GM23248 (cell line): Measurements from ENCODE around the gene C4orf51. TPM values are rescaled to one million over a fixed set of nuclear protein-coding genes. Genes with fewer than 3 reads are reported as not detected.

Experiments
- DNase-seq: peaks from one replicate; pipeline ENCODE4 v3.0.0-alpha.2; 2015
- H2AFZ ChIP-seq: fragments of 200-600 bp; sonication (generic); 2 replicates; pipeline ENCODE4 v1.6.1; 2016; ENCODE audit warnings: antibody characterized with exemption
- H3F3A ChIP-seq: fragments of 200-600 bp; sonication (generic); 2 replicates; pipeline ENCODE4 v1.6.1; 2016; ENCODE audit warnings: mild to moderate bottlenecking, antibody characterized with exemption, mixed run types; ENCODE audit not compliant: insufficient read depth
- H3K27ac ChIP-seq: fragments of 200-600 bp; sonication (generic); 2 replicates; pipeline ENCODE4 v1.5.1; 2016; ENCODE audit warnings: mild to moderate bottlenecking
- H3K27me3 ChIP-seq: fragments of 200-600 bp; sonication (generic); replicated peaks from 2 replicates; pipeline ENCODE4 v1.6.1; 2016; ENCODE audit warnings: mild to moderate bottlenecking; ENCODE audit not compliant: insufficient read depth
- H3K36me3 ChIP-seq: fragments of 200-600 bp; sonication (generic); 2 replicates; pipeline ENCODE4 v1.6.1; 2016; ENCODE audit warnings: low read depth, mild to moderate bottlenecking
- H3K4me1 ChIP-seq: fragments of 200-600 bp; sonication (generic); 2 replicates; pipeline ENCODE4 v1.6.1; 2016; ENCODE audit warnings: mild to moderate bottlenecking; ENCODE audit not compliant: insufficient read depth
- H3K4me2 ChIP-seq: fragments of 200-600 bp; sonication (generic); one replicate; pipeline ENCODE4 v1.6.1; 2016; ENCODE audit warnings: mild to moderate bottlenecking; ENCODE audit not compliant: unreplicated experiment
- H3K4me3 ChIP-seq: fragments of 200-600 bp; sonication (generic); 2 replicates; pipeline ENCODE4 v1.5.1; 2016; ENCODE audit warnings: mild to moderate bottlenecking
- H3K79me2 ChIP-seq: fragments of 200-600 bp; sonication (generic); 2 replicates; pipeline ENCODE4 v1.6.1; 2016; ENCODE audit warnings: mild to moderate bottlenecking; ENCODE audit not compliant: insufficient read depth
- H3K9ac ChIP-seq: fragments of 200-600 bp; sonication (generic); 2 replicates; pipeline ENCODE4 v1.6.1; 2016; ENCODE audit warnings: mild to moderate bottlenecking
- H3K9me2 ChIP-seq: fragments of 200-600 bp; sonication (generic); 2 replicates; pipeline ENCODE4 v1.6.1; 2016; ENCODE audit warnings: mixed run types, mild to moderate bottlenecking, moderate library complexity; ENCODE audit not compliant: insufficient read depth
- H3K9me3 ChIP-seq: fragments of 200-600 bp; sonication (generic); one replicate; pipeline ENCODE4 v1.6.1; 2017; ENCODE audit warnings: low read depth
- H4K20me1 ChIP-seq: fragments of 200-600 bp; sonication (generic); 2 replicates; pipeline ENCODE4 v1.6.0; 2016; ENCODE audit not compliant: insufficient read depth
- EZH2 ChIP-seq: fragments of 200-600 bp; sonication (generic); IDR thresholded peaks from 2 replicates; pipeline ENCODE4 v1.6.1; 2018; ENCODE audit warnings: antibody characterized with exemption, mild to moderate bottlenecking; ENCODE audit not compliant: insufficient read depth, poor library complexity, severe bottlenecking
- EZH2phosphoT487 ChIP-seq: fragments of 200-600 bp; sonication (generic); IDR thresholded peaks from 2 replicates; pipeline ENCODE4 v1.6.1; 2018; ENCODE audit warnings: antibody characterized with exemption, moderate library complexity, mild to moderate bottlenecking, low read depth; ENCODE audit not compliant: insufficient read depth
- WGBS, 2 experiments: methylation state at CpG; one replicate each; pipeline ENCODE4 v1.1.6; 2015 to 2017; ENCODE audit warnings: low lambda C conversion rate in 2 of 2, low coverage in 1 of 2; ENCODE audit errors: missing lambda C conversion rate in 2 of 2; 5-methylcytosine and 5-hydroxymethylcytosine counted together
- in situ Hi-C: fragments of 300-500 bp; cut with MboI; formaldehyde crosslinking; loops from 2 replicates; pipeline ENCODE4 v1.15.0; 2020
- polyA plus RNA-seq: library from polyadenylated mRNA; unstranded; fragments of >200 nt; fragmentation: Nextera tagmentation; extraction: Ambion mirVana; gene quantifications from 2 replicates; pipeline ENCODE4 v1.2.1, GENCODE V29; 2016
- total RNA-seq: library from RNA; depleted of rRNA; stranded (reverse); fragments of >200 nt; shearing (Covaris generic); gene quantifications from 2 replicates; pipeline ENCODE4 v1.2.3, GENCODE V29; 2014

C4orf51 gene
- total and polyA plus RNA-seq, 2 experiments from 2014 or later = not detected

DNA sequence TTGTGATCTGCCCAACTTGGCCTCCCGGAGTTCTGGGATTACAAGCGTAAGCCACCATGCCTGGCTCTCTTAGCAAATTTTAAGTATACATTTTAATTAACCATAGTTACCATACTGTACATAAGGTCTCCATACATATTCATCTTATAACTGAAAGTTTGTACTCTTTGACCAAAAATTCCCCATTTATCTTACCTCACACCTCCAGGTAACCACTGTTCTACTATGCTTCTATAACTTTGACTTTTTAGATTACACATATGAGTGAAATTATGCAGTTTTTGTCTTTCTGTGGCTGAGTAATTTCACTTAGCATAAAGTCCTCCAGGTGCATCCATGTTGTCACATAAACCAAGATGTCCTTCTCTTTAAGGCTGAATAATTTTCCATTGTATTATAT is 17.4 kb downstream of the C4orf51 start:
- H3K9me2 ChIP-seq = no peaks in the 10 kb centered on the region
- no peaks in the 10 kb centered on the region for H3K4me1 ChIP-seq
- no peak overlapping the region for H3K9ac ChIP-seq
- no peaks in the 10 kb centered on the region for H3K27me3 ChIP-seq
- no peak overlapping the region for H3K4me3 ChIP-seq
- no peaks in the 10 kb centered on the region for H3K9me3 ChIP-seq
- no peak for DNase-seq
- no peaks in the 10 kb centered on the region for H4K20me1 ChIP-seq
- H3K27ac ChIP-seq = no peak overlapping the region
- H3K36me3 ChIP-seq = no peaks in the 10 kb centered on the region
- H3K79me2 ChIP-seq = no peaks in the 10 kb centered on the region
- 90 to 100% methylated on average over 2 of the region's 2 CpGs for WGBS, 2 experiments
- H3F3A ChIP-seq = no peaks in the 10 kb centered on the region
- no peak overlapping the region for H3K4me2 ChIP-seq
- in situ Hi-C loops = no loop called here
- no peak overlapping the region for H2AFZ ChIP-seq
- no peak for TF ChIP-seq EZH2phosphoT487
- TF ChIP-seq EZH2 = no peak

DNA sequence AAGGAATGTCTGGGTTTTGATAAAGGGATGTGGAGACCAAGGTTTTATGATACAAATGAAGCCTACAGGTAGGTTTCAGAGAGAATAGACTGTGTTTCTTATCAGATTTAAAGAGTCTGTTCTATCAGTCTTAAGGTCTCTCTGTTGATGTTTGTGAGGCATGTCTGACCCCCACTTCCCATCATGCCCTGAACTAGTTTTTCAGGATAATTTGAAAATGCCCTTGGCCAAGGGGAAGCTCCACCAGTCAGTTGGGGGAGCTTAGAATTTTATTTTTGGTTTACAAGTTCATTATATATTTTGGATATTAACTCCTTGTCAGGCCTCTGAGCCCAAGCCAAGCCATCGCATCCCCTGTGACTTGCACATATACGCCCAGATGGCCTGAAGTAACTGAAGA is 18.6 kb downstream of the C4orf51 start:
- H3K4me2 ChIP-seq = no peak overlapping the region
- no peaks in the 10 kb centered on the region for H3K4me1 ChIP-seq
- DNase-seq = no peak
- no peaks in the 10 kb centered on the region for H4K20me1 ChIP-seq
- no peaks in the 10 kb centered on the region for H3K9me3 ChIP-seq
- H2AFZ ChIP-seq = no peak overlapping the region
- WGBS, 2 experiments = 88 to 98% methylated on average over 2 of the region's 2 CpGs
- no peak overlapping the region for H3K4me3 ChIP-seq
- no peaks in the 10 kb centered on the region for H3F3A ChIP-seq
- no peak overlapping the region for H3K27ac ChIP-seq
- no peak overlapping the region for H3K9ac ChIP-seq
- no peaks in the 10 kb centered on the region for H3K79me2 ChIP-seq
- H3K36me3 ChIP-seq = no peaks in the 10 kb centered on the region
- no peaks in the 10 kb centered on the region for H3K9me2 ChIP-seq
- TF ChIP-seq EZH2phosphoT487 (no peak), EZH2 (no peak)
- H3K27me3 ChIP-seq = no peaks in the 10 kb centered on the region
- in situ Hi-C loops = no loop called here

DNA sequence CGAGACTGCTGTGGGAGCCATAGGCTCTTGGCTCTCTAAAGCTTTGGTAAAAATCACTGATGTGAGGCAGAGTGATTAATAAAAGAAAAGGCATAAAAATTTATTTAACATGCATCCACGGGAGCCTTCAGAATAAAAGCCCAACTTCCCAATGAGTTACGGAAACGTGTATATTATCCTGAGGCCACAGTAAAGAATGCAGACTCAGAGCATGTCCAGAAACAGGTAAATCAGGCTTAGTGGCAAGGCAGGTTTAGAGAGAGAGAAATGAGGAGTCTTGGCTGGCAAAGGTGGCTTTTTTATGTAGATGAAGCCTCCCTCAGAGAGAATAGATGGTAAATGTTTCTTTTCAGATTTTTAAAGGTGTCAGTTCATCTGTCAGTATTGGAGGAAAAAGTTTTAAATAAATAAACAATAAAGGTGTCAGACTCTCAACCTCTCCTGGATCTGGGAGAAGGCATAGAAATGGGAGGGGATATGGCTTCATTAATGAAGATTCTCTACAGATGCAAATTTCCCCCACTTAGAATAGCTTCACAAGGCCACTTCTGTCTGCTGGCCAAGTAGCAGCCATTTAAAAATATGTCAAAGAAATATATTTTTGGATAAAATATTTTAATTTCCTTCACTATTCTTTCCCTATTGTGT is 24.0 kb downstream of the C4orf51 start:
- H4K20me1 ChIP-seq = no peaks in the 10 kb centered on the region
- no peak for DNase-seq
- in situ Hi-C loops = no loop called here
- H3K36me3 ChIP-seq = no peaks in the 10 kb centered on the region
- H3K9ac ChIP-seq = no peak overlapping the region
- H2AFZ ChIP-seq = no peak overlapping the region
- no peaks in the 10 kb centered on the region for H3K27me3 ChIP-seq
- WGBS, 2 experiments = 54 to 61% methylated on average over 4 of the region's 4 CpGs
- H3K4me2 ChIP-seq = no peak overlapping the region
- 0 out of 2 replicates have a peak, but pooled peaks cover 4% of the 10 kb centered on the region for H3F3A ChIP-seq
- H3K4me1 ChIP-seq = peaks cover 6% of the 10 kb centered on the region
- H3K9me2 ChIP-seq = no peaks in the 10 kb centered on the region
- no peak overlapping the region for H3K4me3 ChIP-seq
- H3K27ac ChIP-seq = no peak overlapping the region
- TF ChIP-seq EZH2 (no peak), EZH2phosphoT487 (no peak)
- H3K9me3 ChIP-seq = no peaks in the 10 kb centered on the region
- H3K79me2 ChIP-seq = no peaks in the 10 kb centered on the region

DNA sequence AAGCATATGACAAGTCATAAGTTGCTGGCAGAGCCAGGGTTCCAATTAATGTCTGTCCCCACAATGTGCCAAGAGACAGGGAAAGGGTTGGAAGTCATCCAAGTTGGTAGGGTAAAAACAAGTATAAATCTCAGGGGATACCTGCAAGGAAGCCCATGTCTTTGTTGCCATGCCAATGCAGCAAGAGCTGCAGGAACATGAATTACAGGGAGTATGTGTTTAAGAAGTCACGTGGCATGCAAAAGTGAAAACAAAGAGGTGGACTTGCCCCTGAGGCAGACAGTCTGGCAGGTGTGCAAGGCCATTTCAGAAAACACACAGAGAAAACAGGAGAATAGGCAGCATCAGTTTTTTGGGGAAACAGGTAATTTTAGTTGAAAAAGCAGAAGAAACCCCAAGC is 29.4 kb downstream of the C4orf51 start:
- in situ Hi-C loops = no loop called here
- 37 to 53% methylated on average over 1 of the region's 1 CpG for WGBS, 2 experiments
- no peak overlapping the region for H2AFZ ChIP-seq
- H3F3A ChIP-seq = peaks cover 16% of the 10 kb centered on the region
- H3K27me3 ChIP-seq = no peaks in the 10 kb centered on the region
- H3K36me3 ChIP-seq = no peaks in the 10 kb centered on the region
- H3K9me2 ChIP-seq = no peaks in the 10 kb centered on the region
- H3K4me3 ChIP-seq = no peak overlapping the region
- H3K4me2 ChIP-seq = peak overlapping the region; percentile 11
- no peaks in the 10 kb centered on the region for H4K20me1 ChIP-seq
- H3K79me2 ChIP-seq = no peaks in the 10 kb centered on the region
- TF ChIP-seq EZH2phosphoT487 = no peak
- no peak for TF ChIP-seq EZH2
- no peak for DNase-seq
- H3K27ac ChIP-seq = peak overlapping the region; percentile 34
- no peaks in the 10 kb centered on the region for H3K9me3 ChIP-seq
- no peak overlapping the region for H3K9ac ChIP-seq
- peaks cover 19% of the 10 kb centered on the region for H3K4me1 ChIP-seq

DNA sequence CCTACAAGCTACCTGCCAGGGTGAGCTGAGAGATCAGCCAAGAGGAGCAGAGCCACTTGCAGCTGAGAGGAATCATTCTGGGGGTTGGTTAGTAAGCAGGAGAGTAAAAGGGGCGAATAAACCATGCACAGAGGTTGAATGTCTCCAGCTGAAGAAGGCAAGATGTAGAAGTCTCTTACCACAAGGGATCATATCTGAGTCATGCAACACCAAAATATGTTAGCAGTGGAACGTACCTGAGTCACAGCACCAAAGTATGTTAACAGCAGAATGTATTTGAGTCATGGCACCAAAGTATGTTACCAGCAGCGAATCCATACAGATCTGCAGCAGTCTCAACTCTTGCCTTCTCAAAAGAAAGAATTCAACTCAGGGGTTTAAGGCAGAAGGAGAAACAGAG is 29.9 kb downstream of the C4orf51 start:
- Histone ChIP-seq H2AFZ (no peak overlapping the region), H3K9me2 (no peaks in the 10 kb centered on the region), H4K20me1 (no peaks in the 10 kb centered on the region), H3K27ac (peak overlapping the region; percentile 34), H3K27me3 (no peaks in the 10 kb centered on the region), H3K9me3 (no peaks in the 10 kb centered on the region), H3K36me3 (no peaks in the 10 kb centered on the region), H3K4me3 (no peak overlapping the region), H3K4me2 (peak overlapping the region; percentile 24), H3K9ac (no peak overlapping the region), H3K79me2 (no peaks in the 10 kb centered on the region), H3F3A (peaks cover 16% of the 10 kb centered on the region), H3K4me1 (peaks cover 19% of the 10 kb centered on the region)
- 4 to 11% methylated on average over 3 of the region's 3 CpGs for WGBS, 2 experiments
- DNase-seq = peak; percentile 95
- TF ChIP-seq EZH2phosphoT487 = no peak
- no peak for TF ChIP-seq EZH2
- in situ Hi-C loops = no loop called here
